ENCODE results near the gene DCLK1. TPM values are rescaled to one million over a fixed set of nuclear protein-coding genes. Genes with fewer than 3 reads are reported as not detected.

The DCLK1 gene
- total RNA-seq, 1 experiment from 2014 or later = 36.2 TPM

GRCh38 chr13:35824395-35824794 is 306.8 kb downstream of the DCLK1 start:
- Mint-ChIP-seq H3K27ac (no peak overlapping the region; a peak in 1 of 7 replicates), H3K36me3 (ENCODE audit: insufficient read depth in 1 of 3, low read depth in 3 of 3) (peaks cover 1 to 33% (median 15%) of the 10 kb centered on the region in 3 experiments; a peak in 4 of 7 replicates), H3K9me3 (no peaks in the 10 kb centered on the region), H3K4me3 (no peak overlapping the region), H3K4me1 (peaks cover 8 to 11% of the 10 kb centered on the region in 2 experiments), H3K27me3 (ENCODE audit: low read depth) (no peaks in the 10 kb centered on the region)
- Histone ChIP-seq H3K4me1 (ENCODE audit: insufficient read depth, low read length) (peaks cover 7% of the 10 kb centered on the region), H3K56ac (ENCODE audit: insufficient read length, low read depth, low read length) (no peak overlapping the region), H3K14ac (ENCODE audit: insufficient read depth, low read length) (no peak overlapping the region), H4K5ac (ENCODE audit: insufficient read length, low read depth, low read length) (no peak overlapping the region), H2AK5ac (ENCODE audit: insufficient read length, low read length) (no peak overlapping the region), H2BK5ac (ENCODE audit: insufficient read length, low read length) (no peak overlapping the region), H3K9me3 (ENCODE audit: control insufficient read depth, low read depth, low read length) (no peaks in the 10 kb centered on the region), H3K79me2 (ENCODE audit: insufficient read depth, low read length) (no peaks in the 10 kb centered on the region), H4K8ac (replicated peaks; ENCODE audit: insufficient read length, low read depth, low read length) (no peak overlapping the region), H2BK15ac (ENCODE audit: low read depth, low read length) (no peak overlapping the region), H3K23me2 (ENCODE audit: insufficient read length, low read depth, low read length, poor library complexity, severe bottlenecking) (no peaks in the 10 kb centered on the region), H3K4me2 (ENCODE audit: insufficient read depth, insufficient read length, low read length) (no peak overlapping the region), H3K27me3 (ENCODE audit: insufficient read depth, low read length) (no peaks in the 10 kb centered on the region), H2BK20ac (ENCODE audit: low read depth, low read length, poor library complexity, severe bottlenecking) (no peak overlapping the region), H4K91ac (ENCODE audit: insufficient read length, low read depth, low read length) (no peak overlapping the region), H2BK120ac (ENCODE audit: low read depth, low read length, poor library complexity, severe bottlenecking) (no peak overlapping the region), H3K79me1 (ENCODE audit: insufficient read depth, low read depth, low read length, poor library complexity, severe bottlenecking) (no peaks in the 10 kb centered on the region), H4K20me1 (ENCODE audit: control insufficient read depth, insufficient read depth, insufficient read length) (no peaks in the 10 kb centered on the region), H3T11ph (ENCODE audit: low read length) (no peak overlapping the region), H2AFZ (ENCODE audit: low read length) (no peak overlapping the region), H3K23ac (ENCODE audit: insufficient read length, low read depth, low read length) (no peak overlapping the region), H2BK12ac (ENCODE audit: insufficient read length, low read depth, low read length) (no peak overlapping the region), H3K4ac (ENCODE audit: low read depth, low read length) (no peak overlapping the region), H3K18ac (ENCODE audit: insufficient read length, low read depth, low read length) (no peak overlapping the region), H3K9ac (ENCODE audit: extremely low read depth, insufficient read length, low read length) (no peak overlapping the region), H3K27ac (ENCODE audit: insufficient read length, low read depth, low read length) (no peak overlapping the region)
- no CpG with 5 or more reads among the region's 12 CpGs for WGBS (ENCODE audit: extremely low coverage, insufficient read length, low lambda C conversion rate)
- no peak for TF ChIP-seq CTCF (conservative IDR thresholded peaks at IDR 0.05)
- DNase-seq = no peak
